Neuronal stem cell (in vitro differentiated cells): ENCODE results near the gene PCDHGB1.

ENCODE experiments used
- DNase-seq: peaks from one replicate; pipeline ENCODE4 v3.0.0-alpha.2; 2013; ENCODE audit warnings: low spot score
- H2AFZ ChIP-seq: one replicate; pipeline ENCODE4 v1.6.1; 2013; ENCODE audit warnings: mild to moderate bottlenecking, low read length, inconsistent platforms
- H2AK5ac ChIP-seq: 2 replicates; pipeline ENCODE4 v1.6.1; 2013; ENCODE audit warnings: low read depth, mild to moderate bottlenecking, inconsistent platforms, low read length, moderate library complexity, mixed read lengths
- H2BK120ac ChIP-seq: 2 replicates; pipeline ENCODE4 v1.6.1; 2013; ENCODE audit warnings: low read depth, mild to moderate bottlenecking, inconsistent platforms, low read length, moderate library complexity, mixed read lengths
- H2BK12ac ChIP-seq: one replicate; pipeline ENCODE4 v1.6.1; 2013; ENCODE audit warnings: low read length, inconsistent platforms
- H2BK15ac ChIP-seq: 2 replicates; pipeline ENCODE4 v1.6.1; 2013; ENCODE audit warnings: mild to moderate bottlenecking, low read length, inconsistent platforms, mixed read lengths
- H2BK5ac ChIP-seq: one replicate; pipeline ENCODE4 v1.6.1; 2013; ENCODE audit warnings: inconsistent platforms, mild to moderate bottlenecking, low read length, moderate library complexity
- H3K14ac ChIP-seq: one replicate; pipeline ENCODE4 v1.6.1; 2013; ENCODE audit warnings: low read length, inconsistent platforms
- H3K18ac ChIP-seq: 2 replicates; pipeline ENCODE4 v1.6.1; 2013; ENCODE audit warnings: low read length, inconsistent platforms
- H3K23ac ChIP-seq: 2 replicates; pipeline ENCODE4 v1.6.1; 2013; ENCODE audit warnings: low read depth, mild to moderate bottlenecking, mixed read lengths, low read length, inconsistent platforms; ENCODE audit not compliant: poor library complexity
- H3K27ac ChIP-seq: replicated peaks from 3 replicates; pipeline ENCODE4 v1.5.1; 2013; ENCODE audit warnings: low read length, inconsistent platforms
- H3K27me3 ChIP-seq, 3 experiments: 2 replicates each; pipeline ENCODE4 v1.6.1; 2013; ENCODE audit warnings: low read length in 3 of 3, mild to moderate bottlenecking in 2 of 3, inconsistent platforms in 1 of 3, low read depth in 1 of 3, mixed read lengths in 1 of 3, moderate library complexity in 1 of 3; ENCODE audit not compliant: control insufficient read depth in 3 of 3, insufficient read depth in 3 of 3
- H3K36me3 ChIP-seq, 2 donors: replicated peaks in 1 of 2; 2 replicates each; pipeline ENCODE4 v1.6.1; 2013; ENCODE audit warnings: low read length in 2 of 2; ENCODE audit not compliant: control insufficient read depth in 2 of 2, insufficient read depth in 2 of 2
- H3K4ac ChIP-seq: 2 replicates; pipeline ENCODE4 v1.6.1; 2013; ENCODE audit warnings: inconsistent platforms, mild to moderate bottlenecking, low read length, moderate library complexity
- H3K4me1 ChIP-seq, 2 donors: 1 replicate in 1 of 2; 2 replicates in 1 of 2; pipeline ENCODE4 v1.6.1; 2013; ENCODE audit warnings: low read length in 2 of 2, low read depth in 1 of 2; ENCODE audit not compliant: control insufficient read depth in 2 of 2, insufficient read depth in 1 of 2
- H3K4me2 ChIP-seq: one replicate; pipeline ENCODE4 v1.6.1; 2013; ENCODE audit warnings: mild to moderate bottlenecking, low read length, inconsistent platforms; ENCODE audit not compliant: insufficient read depth, poor library complexity, severe bottlenecking
- H3K4me3 ChIP-seq, 2 donors: 2 replicates each; pipeline ENCODE4 v1.5.1; 2013; ENCODE audit warnings: low read length in 2 of 2, mild to moderate bottlenecking in 2 of 2, inconsistent platforms in 1 of 2, moderate library complexity in 1 of 2
- H3K79me1 ChIP-seq: one replicate; pipeline ENCODE4 v1.6.1; 2013; ENCODE audit warnings: low read depth, mild to moderate bottlenecking, inconsistent platforms, low read length, moderate library complexity
- H3K9ac ChIP-seq: one replicate; pipeline ENCODE4 v1.6.1; 2013; ENCODE audit warnings: mild to moderate bottlenecking, low read depth, low read length, inconsistent platforms; ENCODE audit not compliant: poor library complexity
- H3K9me3 ChIP-seq, 2 donors: replicated peaks in 1 of 2; 2 replicates each; pipeline versions ENCODE3 to v1.6.1; 2013; ENCODE audit warnings: low read length in 2 of 2, mild to moderate bottlenecking in 2 of 2, inconsistent platforms in 1 of 2, low read depth in 1 of 2, mixed read lengths in 1 of 2, moderate library complexity in 1 of 2; ENCODE audit not compliant: control insufficient read depth in 2 of 2, insufficient read depth in 1 of 2
- H4K8ac ChIP-seq: one replicate; pipeline ENCODE4 v1.6.1; 2013; ENCODE audit warnings: low read depth, mild to moderate bottlenecking, inconsistent platforms, low read length, moderate library complexity
- H4K91ac ChIP-seq: one replicate; pipeline ENCODE4 v1.6.1; 2013; ENCODE audit warnings: low read length, low read depth, mild to moderate bottlenecking, inconsistent platforms; ENCODE audit not compliant: poor library complexity
- WGBS, 2 donors: extraction: QIAGEN DNeasy Blood & Tissue Kit; methylation state at CpG; one replicate each; pipeline ENCODE4 v1.1.7; 2013; ENCODE audit warnings: missing lambda C conversion rate in 2 of 2, mixed read lengths in 1 of 2; ENCODE audit not compliant: insufficient read length in 2 of 2, insufficient replicate concordance in 1 of 2; ENCODE audit errors: extremely low coverage in 2 of 2; 5-methylcytosine and 5-hydroxymethylcytosine counted together

PCDHGB1 gene

GRCh38 chr5:141356950-141357349 is 7.1 kb downstream of the PCDHGB1 start:
- H2BK15ac ChIP-seq: no peak overlapping the region
- no peak overlapping the region for H2BK5ac ChIP-seq
- peak overlapping the region in 1 of 2 donors; percentile 51 for H3K4me3 ChIP-seq
- peak overlapping the region; percentile 66 for H2BK120ac ChIP-seq
- H3K27me3 ChIP-seq: peaks cover 0 to 4% (median 0%) of the 10 kb centered on the region in 3 experiments
- H2BK12ac ChIP-seq: no peak overlapping the region
- H4K8ac ChIP-seq: no peak overlapping the region
- H3K4ac ChIP-seq: no peak overlapping the region
- H4K91ac ChIP-seq: no peak overlapping the region
- peaks cover 0 to 3% of the 10 kb centered on the region in 2 donors for H3K36me3 ChIP-seq
- no peak overlapping the region for H3K14ac ChIP-seq
- peaks cover 25 to 67% of the 10 kb centered on the region in 2 donors for H3K9me3 ChIP-seq
- peak overlapping the region; percentile 54 for H2AK5ac ChIP-seq
- DNase-seq: no peak
- peak overlapping the region; percentile 44 for H3K23ac ChIP-seq
- H3K4me2 ChIP-seq: no peak overlapping the region
- H3K79me1 ChIP-seq: no peaks in the 10 kb centered on the region
- no peak overlapping the region for H2AFZ ChIP-seq
- no CpG with 5 or more reads among the region's 19 CpGs for WGBS, 2 donors
- H3K18ac ChIP-seq: no peak overlapping the region
- H3K4me1 ChIP-seq: no peaks in the 10 kb centered on the region
- H3K27ac ChIP-seq: no peak overlapping the region
- peak overlapping the region; percentile 16 for H3K9ac ChIP-seq

GRCh38 chr5:141359790-141360426 is 10.0 kb downstream of the PCDHGB1 start, which contains the start of gene PCDHGB2:
Gene PCDHGB2 (plus strand): TSS chr5:141359994. CDS start chr5:141360136, 142 bp downstream.
- DNase-seq: no peak
- Histone ChIP-seq H3K4ac (no peak within 1 kb of the TSS), H3K4me2 (no peak within 1 kb of the TSS), H4K91ac (no peak within 1 kb of the TSS), H3K79me1 (no peaks in the 10 kb centered on the region), H3K27me3 (peaks cover 0 to 4% (median 0%) of the 10 kb centered on the region in 3 experiments), H2BK15ac (no peak within 1 kb of the TSS), H3K4me1 (no peaks in the 10 kb centered on the region), H3K14ac (no peak within 1 kb of the TSS), H2BK12ac (no peak within 1 kb of the TSS), H2BK120ac (no peak within 1 kb of the TSS), H3K18ac (no peak within 1 kb of the TSS), H2AFZ (peak within 1 kb of the TSS; percentile 72), H2BK5ac (no peak within 1 kb of the TSS), H3K9me3 (peaks cover 34 to 67% of the 10 kb centered on the region in 2 donors), H4K8ac (no peak within 1 kb of the TSS), H3K36me3 (peaks cover 0 to 3% of the 10 kb centered on the region in 2 donors), H3K23ac (no peak within 1 kb of the TSS), H3K9ac (no peak within 1 kb of the TSS), H3K27ac (no peak within 1 kb of the TSS), H3K4me3 (no peak within 1 kb of the TSS), H2AK5ac (no peak within 1 kb of the TSS)
- no CpG with 5 or more reads among the region's 24 CpGs for WGBS, 2 donors

- Histone ChIP-seq H3K4me1 (no peaks in the 10 kb centered on the region), H3K9me3 (peaks cover 34 to 65% of the 10 kb centered on the region in 2 donors), H2AK5ac (no peak overlapping the region), H2BK12ac (no peak overlapping the region), H3K14ac (no peak overlapping the region), H3K9ac (no peak overlapping the region), H3K79me1 (no peaks in the 10 kb centered on the region), H3K36me3 (peaks cover 0 to 3% of the 10 kb centered on the region in 2 donors), H3K4ac (no peak overlapping the region), H2BK15ac (no peak overlapping the region), H3K4me3 (no peak overlapping the region), H2BK120ac (no peak overlapping the region), H2AFZ (no peak overlapping the region), H3K4me2 (no peak overlapping the region), H3K23ac (no peak overlapping the region), H2BK5ac (no peak overlapping the region), H4K8ac (no peak overlapping the region), H3K27me3 (peaks cover 0 to 4% (median 0%) of the 10 kb centered on the region in 3 experiments), H3K18ac (no peak overlapping the region), H3K27ac (no peak overlapping the region), H4K91ac (no peak overlapping the region)
- WGBS, 2 donors: no CpG with 5 or more reads among the region's 15 CpGs
- no peak for DNase-seq
Observed at GRCh38 chr5:141360685-141361084, 10.8 kb downstream of the PCDHGB1 start.

GRCh38 chr5:141362719-141363118 is 12.8 kb downstream of the PCDHGB1 start:
- no peak overlapping the region for H3K4me3 ChIP-seq
- H3K36me3 ChIP-seq: peaks cover 0 to 2% of the 10 kb centered on the region in 2 donors
- H3K27me3 ChIP-seq: no peaks in the 10 kb centered on the region
- no peak overlapping the region for H4K91ac ChIP-seq
- no peak overlapping the region for H3K23ac ChIP-seq
- no peak overlapping the region for H3K4ac ChIP-seq
- no peak overlapping the region for H2BK120ac ChIP-seq
- H2AK5ac ChIP-seq: no peak overlapping the region
- no peak overlapping the region for H2BK15ac ChIP-seq
- no peak overlapping the region for H3K4me2 ChIP-seq
- peaks cover 2% of the 10 kb centered on the region for H3K79me1 ChIP-seq
- H3K9me3 ChIP-seq: peaks cover 30 to 53% of the 10 kb centered on the region in 2 donors
- no peak overlapping the region for H2AFZ ChIP-seq
- no peak overlapping the region for H3K18ac ChIP-seq
- no peak overlapping the region for H3K27ac ChIP-seq
- no peak overlapping the region for H2BK12ac ChIP-seq
- no peak overlapping the region for H3K9ac ChIP-seq
- H3K14ac ChIP-seq: no peak overlapping the region
- no peaks in the 10 kb centered on the region for H3K4me1 ChIP-seq
- H2BK5ac ChIP-seq: no peak overlapping the region
- no peak for DNase-seq
- H4K8ac ChIP-seq: no peak overlapping the region
